NCI-H1092 treated with DMSO at 0.1 percent for 48 hours (cell line): ENCODE results near the gene ZCCHC7.
"Not testable (repeated sequence)": the region's sequence is repeated elsewhere in the genome, so short reads cannot be mapped to it uniquely, and the experiment has no call there.

Experiments used
- DNase-seq: peaks from one replicate; lab custom pipeline; 2025; lab: John Stamatoyannopoulos, UW

Gene ZCCHC7

DNA sequence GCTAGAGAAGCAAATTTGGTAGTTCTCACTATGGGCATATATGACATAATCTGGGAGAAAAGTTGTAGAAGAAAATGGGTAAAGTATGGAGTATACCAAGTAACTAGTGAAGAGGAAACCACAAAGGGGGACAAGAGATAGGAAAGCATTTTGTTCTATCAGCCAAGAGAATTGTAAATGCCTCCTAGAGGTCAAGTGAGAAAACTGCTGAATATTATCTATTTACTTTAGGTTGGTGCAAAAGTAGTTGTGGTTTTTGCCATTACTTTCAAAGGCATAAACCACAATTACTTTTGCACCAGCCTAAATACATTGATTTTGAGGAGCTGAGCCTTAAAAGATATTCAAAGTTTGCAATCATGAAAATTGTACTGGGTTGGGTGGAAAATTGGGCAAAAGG, 175.4 kb downstream of the ZCCHC7 start:
- DNase-seq, result no peak

DNA sequence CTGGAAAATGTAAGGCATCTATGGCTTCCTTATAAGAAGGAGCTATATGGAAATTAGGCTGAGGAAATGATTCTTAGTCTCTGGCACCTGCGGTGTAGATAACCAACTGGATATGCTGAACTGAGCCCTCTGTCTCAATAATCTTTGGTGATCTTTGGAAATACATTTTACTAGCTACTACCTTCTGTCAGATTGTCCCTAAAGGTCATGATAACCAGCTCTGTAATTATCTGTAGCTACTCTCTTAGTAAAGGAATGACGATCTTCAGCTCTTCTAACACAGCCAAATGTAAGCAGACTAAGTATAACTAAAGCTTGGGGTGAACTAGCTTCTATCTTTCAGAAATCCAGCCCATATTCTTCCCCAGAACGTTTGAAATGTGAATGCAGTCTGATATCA, 177.2 kb downstream of the ZCCHC7 start:
- no peak for DNase-seq

GRCh38 chr9:37300620-37301019, 180.2 kb downstream of the ZCCHC7 start:
- no peak for DNase-seq

- no peak for DNase-seq
Observed at GRCh38 chr9:37301042-37301853, 180.9 kb downstream of the ZCCHC7 start.

GRCh38 chr9:37301854-37302172, 181.4 kb downstream of the ZCCHC7 start:
- no peak for DNase-seq

DNA sequence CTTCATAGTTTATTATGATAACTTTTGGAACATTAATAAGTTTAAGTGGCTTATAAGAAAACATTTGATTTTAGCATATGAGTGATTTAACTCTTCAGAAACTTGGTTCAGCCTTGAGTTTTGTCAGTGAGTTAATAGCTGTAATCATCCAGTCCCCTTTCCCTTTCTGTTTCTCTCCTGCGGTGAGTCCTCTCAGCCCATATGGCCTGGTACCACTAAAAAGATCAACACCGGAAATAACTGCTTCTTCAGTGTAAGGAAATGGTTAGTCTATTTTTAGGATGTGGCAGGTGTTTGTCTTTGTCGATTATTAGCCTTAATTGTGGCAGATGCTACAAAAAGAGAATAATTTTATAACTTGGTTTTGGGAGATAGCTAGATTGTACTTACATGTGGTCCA, 181.9 kb downstream of the ZCCHC7 start:
- peak; percentile 32 for DNase-seq

DNA sequence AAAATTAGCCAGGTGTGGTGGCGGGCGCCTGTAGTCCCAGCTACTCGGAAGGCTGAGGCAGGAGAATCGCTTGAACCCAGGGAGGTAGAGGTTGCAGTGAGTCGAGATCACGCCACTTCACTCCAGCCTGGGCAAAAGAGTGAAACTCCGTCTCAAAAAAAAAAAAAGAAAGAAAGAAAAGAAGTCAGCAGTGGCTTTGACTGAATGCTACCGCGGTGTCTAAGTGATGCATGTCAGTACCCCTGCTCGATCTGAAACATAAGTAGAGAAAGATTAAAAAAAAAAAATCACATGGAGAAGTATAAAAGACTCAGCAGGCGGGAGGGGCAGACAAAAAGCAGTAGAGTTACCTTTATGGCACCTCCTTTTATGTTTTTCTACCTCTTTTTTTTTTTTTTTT, 182.9 kb downstream of the ZCCHC7 start:
- not testable (repeated sequence) for DNase-seq

GRCh38 chr9:37309136-37309535, 188.8 kb downstream of the ZCCHC7 start:
- no peak for DNase-seq

GRCh38 chr9:37311938-37312708, 191.7 kb downstream of the ZCCHC7 start:
- no peak for DNase-seq

GRCh38 chr9:37324261-37324683, 203.9 kb downstream of the ZCCHC7 start:
- DNase-seq, result peak; percentile 71

GRCh38 chr9:37324691-37325490, 204.5 kb downstream of the ZCCHC7 start:
- DNase-seq, result peak; percentile 89

GRCh38 chr9:37325778-37326177, 205.4 kb downstream of the ZCCHC7 start:
- no peak for DNase-seq

DNA sequence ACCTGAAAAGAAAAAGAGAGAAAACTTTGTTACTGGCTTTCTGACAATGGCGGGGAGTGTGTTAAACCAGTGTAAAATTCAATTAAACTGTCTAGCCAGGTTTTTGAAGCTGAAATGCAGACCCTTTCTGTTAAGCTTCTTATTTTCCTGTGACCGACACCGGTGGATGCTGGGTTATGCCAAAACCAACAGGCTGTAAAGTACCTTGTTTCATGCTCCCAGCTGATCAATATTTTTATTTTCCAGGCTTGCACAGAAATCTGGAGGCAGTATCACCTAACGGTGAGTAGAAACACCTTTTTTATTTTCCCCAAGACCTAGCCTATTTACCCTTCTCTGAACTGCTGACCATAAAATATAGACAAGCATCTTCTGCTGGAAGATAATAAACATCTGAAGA, 207.2 kb downstream of the ZCCHC7 start:
- DNase-seq, result no peak

GRCh38 chr9:37328556-37329227, 208.3 kb downstream of the ZCCHC7 start:
- DNase-seq, result no peak

DNA sequence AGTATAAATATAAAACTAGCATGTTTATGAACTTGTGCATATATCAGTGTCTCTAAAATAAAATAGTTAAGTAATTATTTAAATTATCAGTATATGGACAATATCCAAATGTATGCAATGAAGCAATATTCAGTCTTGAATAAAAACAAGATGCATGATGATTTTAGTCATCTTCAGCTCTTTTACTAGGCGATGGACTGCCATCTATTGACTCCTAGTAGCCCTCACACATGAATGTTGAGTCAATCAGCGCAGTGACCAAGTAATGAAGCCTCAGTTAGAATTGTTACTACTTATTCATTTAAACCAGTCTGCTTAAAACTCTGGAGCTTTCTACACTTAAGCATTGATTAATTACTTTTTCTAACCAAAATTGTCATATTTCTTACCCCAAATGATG, 209.2 kb downstream of the ZCCHC7 start:
- DNase-seq, result peak; percentile 51

- no peak for DNase-seq
Observed at GRCh38 chr9:37331871-37332270, 211.5 kb downstream of the ZCCHC7 start.

GRCh38 chr9:37332578-37332977, 212.2 kb downstream of the ZCCHC7 start:
- DNase-seq, result no peak

DNA sequence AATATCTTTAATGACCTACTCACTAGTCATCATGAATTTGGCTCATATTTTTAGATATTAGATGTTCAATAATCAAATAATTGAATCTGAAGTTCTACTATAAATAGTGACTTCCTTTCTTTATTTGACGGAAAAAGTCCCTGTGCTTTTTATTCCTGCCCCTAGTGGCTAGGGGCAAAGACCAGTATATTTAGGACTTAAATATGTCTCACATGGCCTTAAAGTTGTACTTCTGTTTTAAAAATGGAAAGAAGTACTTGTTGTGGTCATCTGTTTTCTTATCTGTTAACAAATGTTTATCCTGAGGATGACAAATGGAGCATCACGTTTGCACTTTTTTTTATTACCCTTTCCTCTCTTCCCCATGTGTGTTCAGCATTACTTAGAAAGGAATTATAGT, 212.9 kb downstream of the ZCCHC7 start:
- DNase-seq, result no peak

GRCh38 chr9:37335238-37335637, 214.9 kb downstream of the ZCCHC7 start:
- DNase-seq, result no peak

- no peak for DNase-seq
Observed at GRCh38 chr9:37336150-37336549, 215.8 kb downstream of the ZCCHC7 start.

DNA sequence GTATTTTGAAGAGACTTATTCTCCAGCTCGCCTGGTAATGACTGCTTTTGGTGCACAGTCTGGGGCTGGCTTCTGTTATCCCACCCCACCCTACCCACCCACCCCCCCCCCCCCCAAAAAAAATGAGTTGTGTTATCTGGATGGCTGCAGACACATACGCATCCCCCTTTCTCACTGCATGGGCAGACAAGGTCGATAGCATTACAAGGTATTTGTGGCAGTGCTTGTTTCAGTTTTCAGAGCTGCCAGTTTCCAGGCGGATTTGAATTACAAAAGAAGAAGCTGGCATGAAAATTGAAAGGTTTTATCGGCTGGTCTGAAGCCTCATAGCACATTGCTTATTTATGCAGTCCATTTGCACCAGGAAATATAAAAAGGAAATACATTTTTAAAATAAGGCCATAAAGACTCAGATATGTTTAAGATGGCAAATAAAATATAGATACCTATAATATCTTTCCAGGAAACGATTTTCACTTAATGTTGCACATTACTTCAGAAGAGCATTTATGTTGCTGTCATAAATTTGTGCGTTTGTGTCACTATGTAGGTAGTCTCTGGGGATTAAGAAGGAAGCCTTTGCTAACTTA, 217.0 kb downstream of the ZCCHC7 start:
- DNase-seq, result peak; percentile 55

GRCh38 chr9:37338218-37338617, 217.8 kb downstream of the ZCCHC7 start:
- peak; percentile 34 for DNase-seq
